Keratinocyte (primary cell): ENCODE measurements around the gene EEF1AKMT1.

ENCODE experiments used
- CTCF ChIP-seq, 3 experiments: IDR thresholded peaks in 1 of 3; conservative IDR thresholded peaks in 1 of 3; optimal IDR thresholded peaks in 1 of 3; 2 replicates in 2 of 3; 3 replicates in 1 of 3; pipeline versions ENCODE3 to v1.5.1; 2011; ENCODE audit warnings: low read length in 3 of 3, mild to moderate bottlenecking in 3 of 3, moderate library complexity in 2 of 3, control low read depth in 1 of 3, inconsistent platforms in 1 of 3; ENCODE audit not compliant: insufficient read depth in 2 of 3; ENCODE audit errors: extremely low read depth in 1 of 3
- EZH2 ChIP-seq: IDR thresholded peaks from one replicate; pipeline ENCODE4 v1.6.1; 2012; ENCODE audit warnings: inconsistent platforms, mild to moderate bottlenecking, low read length, moderate library complexity

GRCh38 chr13:20796791-20797508 is 23.2 kb upstream of the EEF1AKMT1 start:
- TF ChIP-seq CTCF (optimal IDR thresholded peaks at IDR 0.05 in 1 of 3, IDR thresholded peaks at IDR 0.05 in 1 of 3, conservative IDR thresholded peaks at IDR 0.05 in 1 of 3; ENCODE audit: extremely low read depth in 1 of 3, insufficient read depth in 2 of 3, low read length in 3 of 3) = no peak
- no peak for TF ChIP-seq EZH2
